SK-MEL-5 (cell line): ENCODE results near the gene TLDC2. TPM values are rescaled to one million over a fixed set of nuclear protein-coding genes. Genes with fewer than 3 reads are reported as not detected.
"Not testable (repeated sequence)": the region's sequence is repeated elsewhere in the genome, so short reads cannot be mapped to it uniquely, and the experiment has no call there.

Experiments used
- DNase-seq: peaks from one replicate; pipeline ENCODE4 v3.0.0-alpha.2; 2016; ENCODE audit warnings: low read depth, low spot score
- in situ Hi-C: cut with HindIII; loops from 2 replicates; pipeline ENCODE4 v1.10.0; 2016; ENCODE audit warnings: low sequenced_read_pairs, high pct_unique_total_duplicates, low pct_unique_long_range_greater_than_20kb
- total RNA-seq: library from RNA; depleted of rRNA; stranded (reverse); fragments of >200 nt; shearing (Covaris generic); gene quantifications from 2 replicates; pipeline ENCODE4 v1.2.3, GENCODE V29; 2014

The TLDC2 gene
- total RNA-seq, 1 experiment from 2014 or later = not detected

- peak; percentile 83 for DNase-seq
- in situ Hi-C loops = no loop called here
These were observed 11.2 kb downstream of the TLDC2 start for GRCh38 chr20:36886859-36887751.

GRCh38 chr20:36887752-36888090, 11.8 kb downstream of the TLDC2 start:
- no peak for DNase-seq
- in situ Hi-C loops = no loop called here

GRCh38 chr20:36888880-36889516, 13.1 kb downstream of the TLDC2 start:
- DNase-seq = no peak
- in situ Hi-C loops = no loop called here

- DNase-seq = no peak
- in situ Hi-C loops = no loop called here
These were observed 14.6 kb downstream of the TLDC2 start for GRCh38 chr20:36890586-36890985.

- DNase-seq = no peak
- in situ Hi-C loops = no loop called here
These were observed 15.3 kb downstream of the TLDC2 start for GRCh38 chr20:36891211-36891610.

- no peak for DNase-seq
- in situ Hi-C loops = no loop called here
These were observed 17.9 kb downstream of the TLDC2 start for GRCh38 chr20:36893801-36894200.

- no peak for DNase-seq
- in situ Hi-C loops = no loop called here
These were observed 19.1 kb downstream of the TLDC2 start for GRCh38 chr20:36895036-36895435.

GRCh38 chr20:36904690-36905089, 28.8 kb downstream of the TLDC2 start:
- DNase-seq = no peak
- in situ Hi-C loops = no loop called here

- DNase-seq, in situ Hi-C loops: not testable (repeated sequence)
These were observed 29.6 kb downstream of the TLDC2 start for GRCh38 chr20:36905566-36905965.

GRCh38 chr20:36906086-36906485, 30.1 kb downstream of the TLDC2 start:
- in situ Hi-C loops = not testable (repeated sequence)

GRCh38 chr20:36908603-36909002, 32.7 kb downstream of the TLDC2 start:
- in situ Hi-C loops = no loop called here

More at GRCh38 chr20:36906086-36906485, 30.1 kb downstream of the TLDC2 start:
- not testable (repeated sequence) for DNase-seq

GRCh38 chr20:36916199-36916598, 40.3 kb downstream of the TLDC2 start:
- DNase-seq = no peak
- in situ Hi-C loops = no loop called here

More at GRCh38 chr20:36908603-36909002, 32.7 kb downstream of the TLDC2 start:
- DNase-seq = no peak

GRCh38 chr20:36917240-36917639, 41.3 kb downstream of the TLDC2 start:
- no peak for DNase-seq
- in situ Hi-C loops = no loop called here

GRCh38 chr20:36917943-36918342, 42.0 kb downstream of the TLDC2 start:
- no peak for DNase-seq
- in situ Hi-C loops = no loop called here

- peak; percentile 77 for DNase-seq
- in situ Hi-C loops = no loop called here
These were observed 43.9 kb downstream of the TLDC2 start for GRCh38 chr20:36919715-36920333.

- DNase-seq = no peak
- in situ Hi-C loops = no loop called here
These were observed 44.4 kb downstream of the TLDC2 start for GRCh38 chr20:36920334-36920730.

- in situ Hi-C loops = no loop called here
- no peak for DNase-seq
These were observed 48.5 kb downstream of the TLDC2 start for GRCh38 chr20:36924167-36925045.

GRCh38 chr20:36925234-36925633, 49.3 kb downstream of the TLDC2 start:
- in situ Hi-C loops = no loop called here
- DNase-seq = no peak
